OCI-LY1 (cell line): ENCODE data around the gene SORBS1.

Source experiments
- CTCF ChIP-seq: fragments of 200-600 bp; sonication (generic), shearing (Covaris generic); IDR thresholded peaks from 2 replicates; pipeline ENCODE4 v1.5.1; 2017; ENCODE audit warnings: mild to moderate bottlenecking, antibody characterized with exemption, low read length, moderate library complexity, mixed read lengths
- EZH2 ChIP-seq: fragments of 200-600 bp; sonication (generic), shearing (Covaris generic); IDR thresholded peaks from 2 replicates; pipeline ENCODE4 v1.8.0; 2017; ENCODE audit warnings: borderline replicate concordance, mixed run types, mild to moderate bottlenecking, antibody characterized with exemption, low read length, moderate library complexity, mixed read lengths

- TF ChIP-seq CTCF (no peak), EZH2 (no peak)
Observed at GRCh38 chr10:95503001-95503400, 58.2 kb downstream of the SORBS1 start.
